Measurements from ENCODE around the gene TRIO. TPM values are rescaled to one million over a fixed set of nuclear protein-coding genes. Genes with fewer than 3 reads are reported as not detected.

The TRIO gene
- total RNA-seq, 1 donor from 2014 or later = 57.0 TPM

GRCh38 chr5:14506661-14507060 lies 363.5 kb downstream of the TRIO start:
- DNase-seq = no peak
- intact Hi-C loops (cut with micrococcal nuclease) = no loop called here
- no peak for ATAC-seq

- intact Hi-C loops (cut with micrococcal nuclease) = no loop called here
- DNase-seq (no peak), ATAC-seq (no peak)
These were observed 364.2 kb downstream of the TRIO start for GRCh38 chr5:14507156-14507941.

DNA sequence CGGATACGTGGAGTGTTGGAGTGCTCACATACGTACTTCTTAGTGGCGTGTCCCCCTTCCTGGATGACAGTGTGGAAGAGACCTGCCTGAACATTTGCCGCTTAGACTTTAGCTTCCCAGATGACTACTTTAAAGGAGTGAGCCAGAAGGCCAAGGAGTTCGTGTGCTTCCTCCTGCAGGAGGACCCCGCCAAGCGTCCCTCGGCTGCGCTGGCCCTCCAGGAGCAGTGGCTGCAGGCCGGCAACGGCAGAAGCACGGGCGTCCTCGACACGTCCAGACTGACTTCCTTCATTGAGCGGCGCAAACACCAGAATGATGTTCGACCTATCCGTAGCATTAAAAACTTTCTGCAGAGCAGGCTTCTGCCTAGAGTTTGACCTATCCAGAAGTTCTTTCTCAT lies 364.9 kb downstream of the TRIO start:
- DNase-seq = no peak
- ATAC-seq = no peak
- intact Hi-C loops (cut with micrococcal nuclease) = no loop called here

- no peak for DNase-seq
- intact Hi-C loops (cut with micrococcal nuclease) = no loop called here
- ATAC-seq = no peak
These were observed 366.4 kb downstream of the TRIO start for GRCh38 chr5:14509556-14509955.

DNA sequence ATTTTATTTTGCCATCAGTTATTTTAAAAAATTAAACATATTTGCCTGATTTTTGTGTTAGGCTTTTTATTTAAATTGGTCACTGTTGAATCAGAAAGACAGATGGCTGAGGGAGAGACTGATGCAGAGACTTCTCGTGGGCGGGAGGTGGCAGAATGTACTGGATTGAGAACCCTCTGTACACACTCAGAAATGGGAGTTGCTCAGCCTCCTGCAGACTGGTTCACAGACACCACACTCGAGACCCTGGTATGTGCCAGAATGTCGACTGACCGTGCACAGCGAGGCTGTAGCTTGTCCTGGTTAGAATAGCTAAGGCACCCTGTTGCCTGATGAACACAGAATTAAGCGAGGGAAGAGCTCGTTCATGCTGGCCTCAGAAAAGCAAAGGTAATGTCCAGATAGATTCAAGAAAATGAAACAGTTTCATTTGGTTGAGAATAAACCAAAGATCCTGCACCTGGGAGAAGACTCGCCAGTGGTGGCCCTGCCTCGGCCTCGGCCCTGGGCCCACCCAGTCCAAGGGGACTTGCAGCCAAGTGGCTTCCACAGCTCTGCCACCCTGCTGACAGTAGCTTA lies 367.1 kb downstream of the TRIO start:
- intact Hi-C loops (cut with micrococcal nuclease) = no loop called here
- DNase-seq = no peak
- ATAC-seq = no peak

- ATAC-seq = no peak
- no peak for DNase-seq
- intact Hi-C loops (cut with micrococcal nuclease) = no loop called here
These were observed 367.7 kb downstream of the TRIO start for GRCh38 chr5:14510880-14511279.

- intact Hi-C loops (cut with micrococcal nuclease) = no loop called here
- DNase-seq = no peak
- ATAC-seq = no peak
These were observed 369.4 kb downstream of the TRIO start for GRCh38 chr5:14512574-14512973.

DNA sequence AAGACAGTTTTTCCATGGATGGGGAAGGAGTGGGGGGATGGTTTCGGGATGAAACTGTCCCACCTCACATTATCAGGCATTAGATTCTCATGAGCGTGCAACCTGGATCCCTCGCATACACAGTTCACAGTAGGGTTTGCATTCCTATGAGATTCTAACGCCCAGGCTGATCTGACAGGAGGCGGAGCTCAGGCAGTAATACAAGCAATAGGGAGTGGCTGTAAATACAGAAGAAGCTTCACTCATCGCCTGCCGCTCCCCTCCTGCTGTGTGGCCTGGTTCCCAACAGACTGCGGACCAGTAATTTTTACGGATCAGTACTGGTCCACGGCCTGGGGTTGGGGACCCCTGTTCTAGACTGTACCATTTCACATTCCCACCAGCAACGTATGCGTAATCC lies 370.1 kb downstream of the TRIO start:
- intact Hi-C loops (cut with micrococcal nuclease) = no loop called here
- ATAC-seq (no peak), DNase-seq (no peak)

- ATAC-seq = no peak
- no peak for DNase-seq
- intact Hi-C loops (cut with micrococcal nuclease) = no loop called here
These were observed 373.8 kb downstream of the TRIO start for GRCh38 chr5:14516901-14517300.

DNA sequence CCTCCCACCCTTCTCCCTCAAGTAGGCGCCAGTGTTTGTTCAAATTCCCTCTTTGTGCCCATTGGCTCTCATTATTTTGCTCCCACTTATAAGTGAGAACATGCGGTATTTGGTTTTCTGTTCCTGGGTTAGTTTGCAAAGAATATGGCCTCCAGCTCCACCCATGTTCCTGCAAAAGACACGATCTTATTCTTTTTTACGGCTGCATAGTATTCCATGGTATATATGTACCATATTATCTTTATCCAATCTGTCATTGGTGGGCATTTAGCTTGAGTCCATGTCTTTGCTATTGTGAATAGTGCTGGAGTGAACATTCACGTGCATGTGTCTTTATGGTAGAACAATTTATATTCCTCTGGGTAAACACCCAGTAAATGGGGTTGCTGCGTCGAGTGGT lies 375.5 kb downstream of the TRIO start:
- DNase-seq = no peak
- ATAC-seq = no peak
- intact Hi-C loops (cut with micrococcal nuclease) = no loop called here

DNA sequence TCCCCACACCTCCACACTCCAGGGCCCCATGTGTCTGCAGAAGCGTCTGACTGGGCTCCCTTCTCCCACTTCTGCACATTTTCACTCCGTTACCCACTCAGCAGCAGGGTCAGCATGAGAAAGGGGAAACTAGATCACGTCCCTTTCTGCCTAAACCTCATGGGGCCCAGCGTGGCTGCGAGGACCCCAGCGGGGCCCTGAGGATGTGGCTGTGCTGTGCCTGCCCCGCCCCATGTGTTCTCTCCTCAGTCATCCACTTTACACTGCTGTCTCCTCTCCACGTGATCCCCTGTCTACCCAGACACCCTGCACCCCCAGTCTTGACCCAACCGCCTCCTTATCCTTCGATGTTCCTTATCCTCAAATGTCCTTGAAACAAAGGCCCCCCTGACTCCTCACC lies 378.6 kb downstream of the TRIO start:
- intact Hi-C loops (cut with micrococcal nuclease) = no loop called here

GRCh38 chr5:14522721-14523120 lies 379.6 kb downstream of the TRIO start:
- ATAC-seq (no peak), DNase-seq (no peak)
- intact Hi-C loops (cut with micrococcal nuclease) = no loop called here

More for the DNA sequence above, 378.6 kb downstream of the TRIO start:
- DNase-seq (no peak), ATAC-seq (no peak)

DNA sequence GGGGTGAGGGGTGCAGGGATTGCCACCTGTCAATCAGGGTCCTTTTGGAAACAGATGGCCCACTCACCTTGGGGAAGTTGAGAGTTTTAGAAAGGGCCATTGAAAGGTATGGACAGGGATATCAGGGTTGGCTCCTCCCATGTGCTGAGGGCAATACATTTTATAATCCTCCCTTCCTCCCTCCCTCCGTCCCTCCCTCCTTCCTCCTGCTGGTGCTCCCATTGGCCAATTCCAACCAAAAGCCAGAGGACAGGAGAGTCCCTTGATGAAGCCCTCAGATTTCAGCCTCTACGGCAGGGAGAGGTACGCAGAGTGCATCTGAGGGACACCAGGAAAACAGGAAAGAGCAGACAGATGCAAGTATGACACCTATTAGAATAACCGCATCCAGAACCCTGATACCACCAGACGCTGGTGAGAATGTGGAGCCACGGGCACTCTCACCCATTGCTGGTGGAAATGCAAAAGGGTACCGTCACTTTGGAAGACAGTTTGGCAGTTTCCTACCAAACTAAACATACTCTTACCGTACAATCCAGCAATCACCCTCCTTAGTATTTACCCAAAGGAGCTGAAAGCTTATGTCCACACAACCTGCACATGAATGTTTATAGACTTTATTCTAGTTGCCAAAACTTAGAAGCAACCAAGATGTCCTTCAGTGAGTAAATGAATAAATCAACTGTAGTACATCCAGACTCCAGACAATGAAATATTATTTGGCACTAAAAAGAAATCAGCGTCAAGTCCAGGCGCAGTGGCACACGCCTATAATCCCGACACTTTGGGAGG lies 380.3 kb downstream of the TRIO start:
- no peak for DNase-seq
- intact Hi-C loops (cut with micrococcal nuclease) = no loop called here
- ATAC-seq = no peak

DNA sequence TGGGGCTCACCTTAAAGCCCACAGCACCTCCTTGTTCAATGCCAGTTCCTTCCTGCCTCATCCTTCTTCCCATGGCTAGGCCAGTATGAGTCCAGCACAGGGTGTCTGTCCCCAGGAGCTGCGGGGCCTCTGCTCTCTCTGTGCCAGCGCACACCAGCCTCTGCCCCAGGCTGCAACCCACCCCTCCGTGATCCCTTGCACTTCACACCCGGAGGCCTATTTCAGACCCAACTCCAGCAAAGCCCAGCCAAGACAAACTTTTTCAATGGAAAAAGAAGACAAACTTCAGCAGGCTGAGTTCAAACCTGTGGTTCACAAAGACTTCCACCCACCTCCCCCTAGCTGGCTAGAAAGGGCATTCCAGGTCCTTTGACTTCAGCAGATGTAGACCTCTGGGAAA lies 382.3 kb downstream of the TRIO start:
- intact Hi-C loops (cut with micrococcal nuclease) = no loop called here
- DNase-seq = no peak
- no peak for ATAC-seq

DNA sequence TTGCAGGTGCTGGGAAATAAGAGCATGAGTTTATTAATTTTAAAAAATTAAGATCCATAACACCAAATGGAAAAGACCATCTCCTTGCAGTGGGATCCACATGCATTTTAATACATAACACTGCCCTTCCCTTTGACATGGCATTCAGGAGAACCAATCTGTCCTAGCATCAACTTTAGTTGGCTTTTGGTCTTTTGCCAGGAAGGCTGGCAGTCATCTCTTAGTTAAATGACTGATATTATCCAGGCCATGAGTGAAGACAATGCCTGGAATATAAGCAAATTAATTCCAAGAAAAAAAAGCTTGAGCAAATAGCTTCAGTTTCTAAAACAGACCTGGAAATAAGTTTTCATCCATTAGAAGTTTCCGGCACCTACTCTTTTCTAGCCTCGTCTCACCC lies 383.4 kb downstream of the TRIO start:
- intact Hi-C loops (cut with micrococcal nuclease) = no loop called here
- no peak for DNase-seq
- no peak for ATAC-seq

GRCh38 chr5:14528115-14528514 lies 385.0 kb downstream of the TRIO start:
- ATAC-seq (no peak), DNase-seq (no peak)
- intact Hi-C loops (cut with micrococcal nuclease) = no loop called here

GRCh38 chr5:14528926-14529325 lies 385.8 kb downstream of the TRIO start:
- intact Hi-C loops (cut with micrococcal nuclease) = no loop called here
- no peak for DNase-seq

DNA sequence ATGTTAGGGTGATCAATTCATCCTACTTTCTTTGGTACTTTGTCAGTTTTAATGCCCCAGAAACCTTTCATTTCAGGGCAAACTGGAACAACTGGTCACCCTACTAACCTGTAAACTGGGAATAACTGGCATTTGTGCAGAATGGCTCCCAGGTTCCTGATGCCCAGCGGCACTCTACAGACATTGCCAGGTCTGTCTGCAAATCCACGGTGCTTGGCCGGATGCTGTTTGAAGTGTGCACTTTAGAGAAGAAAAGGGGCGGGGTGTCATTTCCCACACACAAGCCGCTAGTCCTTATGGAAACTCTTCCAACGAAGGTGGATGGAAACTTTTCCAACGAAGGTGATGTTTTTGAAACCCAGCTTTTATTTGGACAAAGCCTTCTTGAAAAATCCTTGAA lies 388.5 kb downstream of the TRIO start:
- no peak for DNase-seq
- ATAC-seq = no peak
- intact Hi-C loops (cut with micrococcal nuclease) = no loop called here

More at GRCh38 chr5:14528926-14529325, 385.8 kb downstream of the TRIO start:
- ATAC-seq = no peak

DNA sequence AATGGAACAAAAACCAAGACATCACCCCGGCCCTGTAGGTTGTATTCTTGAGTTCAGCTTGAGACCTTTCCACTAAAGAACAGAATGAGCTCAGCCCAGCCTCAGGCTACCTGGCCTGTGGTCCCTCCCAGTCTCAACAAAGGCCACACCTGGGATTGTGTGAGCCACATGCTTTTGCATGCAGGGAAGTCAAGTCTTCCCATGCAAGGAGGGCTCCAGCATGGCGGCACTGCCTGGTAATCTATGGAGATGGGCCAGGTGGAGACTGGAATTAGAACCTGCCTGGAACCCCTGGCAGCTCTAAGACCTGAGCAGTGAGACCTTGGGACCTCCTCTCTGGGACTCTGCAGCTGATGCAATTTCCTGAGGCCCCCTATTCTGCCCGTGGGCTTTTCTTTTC lies 389.0 kb downstream of the TRIO start:
- intact Hi-C loops (cut with micrococcal nuclease) = no loop called here
- no peak for DNase-seq
- no peak for ATAC-seq

GRCh38 chr5:14534773-14535172 lies 391.6 kb downstream of the TRIO start:
- intact Hi-C loops (cut with micrococcal nuclease) = no loop called here
- peak; percentile 57 for ATAC-seq

More at GRCh38 chr5:14534773-14535172, 391.6 kb downstream of the TRIO start:
- DNase-seq = no peak

All from left ventricle myocardium superior (tissue), 1 donor.